MM.1S (cell line): ENCODE results near the gene MYBL2.

Experiments
- DNase-seq: peaks from one replicate; pipeline ENCODE4 v3.0.0-alpha.2; 2015
- H2AFZ ChIP-seq: fragments of 300-600 bp; sonication (generic); 2 replicates; pipeline ENCODE4 v1.6.0; 2016; ENCODE audit warnings: antibody characterized with exemption, low read length
- H3F3A ChIP-seq: fragments of 300-600 bp; sonication (generic); 2 replicates; pipeline ENCODE4 v1.6.1; 2016; ENCODE audit warnings: mild to moderate bottlenecking, antibody characterized with exemption, low read length, moderate library complexity, mixed read lengths; ENCODE audit not compliant: insufficient read depth
- H3K27ac ChIP-seq: fragments of 300-600 bp; sonication (generic); 2 replicates; pipeline ENCODE4 v1.5.1; 2016; ENCODE audit warnings: mild to moderate bottlenecking, low read length
- H3K27me3 ChIP-seq: fragments of 300-600 bp; sonication (generic); replicated peaks from 2 replicates; pipeline ENCODE4 v1.6.0; 2016; ENCODE audit warnings: low read length; ENCODE audit not compliant: insufficient read depth
- H3K36me3 ChIP-seq: fragments of 300-600 bp; sonication (generic); replicated peaks from 2 replicates; pipeline ENCODE4 v1.6.1; 2016; ENCODE audit warnings: mild to moderate bottlenecking, low read length, mixed read lengths; ENCODE audit not compliant: insufficient read depth
- H3K4me1 ChIP-seq: fragments of 300-600 bp; sonication (generic); 2 replicates; pipeline ENCODE4 v1.6.1; 2016; ENCODE audit warnings: low read length, mixed read lengths
- H3K4me2 ChIP-seq: fragments of 300-600 bp; sonication (generic); 2 replicates; pipeline ENCODE4 v1.6.0; 2016; ENCODE audit warnings: low read depth, low read length
- H3K4me3 ChIP-seq: fragments of 300-600 bp; sonication (generic); 2 replicates; pipeline ENCODE4 v1.5.1; 2016; ENCODE audit warnings: low read length, mixed read lengths
- H3K79me2 ChIP-seq: fragments of 300-600 bp; sonication (generic); 2 replicates; pipeline ENCODE4 v1.6.1; 2016; ENCODE audit warnings: mixed run types, low read length, mixed read lengths
- H3K9ac ChIP-seq: fragments of 300-600 bp; sonication (generic); 2 replicates; pipeline ENCODE4 v1.6.1; 2016; ENCODE audit warnings: low read length, mixed read lengths
- H3K9me2 ChIP-seq: fragments of 300-600 bp; sonication (generic); replicated peaks from 2 replicates; pipeline ENCODE4 v1.6.1; 2016; ENCODE audit warnings: mild to moderate bottlenecking, low read length, mixed read lengths; ENCODE audit not compliant: insufficient read depth
- H3K9me3 ChIP-seq: fragments of 300-600 bp; sonication (generic); replicated peaks from 2 replicates; pipeline ENCODE4 v1.6.1; 2016; ENCODE audit warnings: mild to moderate bottlenecking, low read length, mixed read lengths; ENCODE audit not compliant: insufficient read depth
- H4K20me1 ChIP-seq: fragments of 300-600 bp; sonication (generic); 2 replicates; pipeline ENCODE4 v1.6.1; 2016; ENCODE audit warnings: mild to moderate bottlenecking, low read length, moderate library complexity, mixed read lengths; ENCODE audit not compliant: insufficient read depth
- CTCF ChIP-seq: fragments of 300-600 bp; sonication (generic); IDR thresholded peaks from 2 replicates; pipeline ENCODE4 v1.5.1; 2016; ENCODE audit warnings: antibody characterized with exemption, low read length, mixed read lengths
- EZH2 ChIP-seq: fragments of 300-600 bp; sonication (generic); optimal IDR thresholded peaks from 2 replicates; pipeline ENCODE3; 2017; ENCODE audit warnings: low read depth, mild to moderate bottlenecking, antibody characterized with exemption, low read length, mixed read lengths
- EZH2phosphoT487 ChIP-seq: fragments of 300-600 bp; sonication (generic); IDR thresholded peaks from 2 replicates; pipeline ENCODE4 v1.6.1; 2018; ENCODE audit warnings: antibody characterized with exemption, low read length

MYBL2 gene

GRCh38 chr20:43662943-43663655 is 3.8 kb upstream of the MYBL2 start:
- Histone ChIP-seq H4K20me1 (no peaks in the 10 kb centered on the region), H3K36me3 (no peaks in the 10 kb centered on the region), H3K27ac (no peak overlapping the region), H2AFZ (no peak overlapping the region), H3K4me2 (no peak overlapping the region), H3K27me3 (no peaks in the 10 kb centered on the region), H3K9me2 (no peaks in the 10 kb centered on the region), H3K4me3 (no peak overlapping the region), H3K9me3 (no peaks in the 10 kb centered on the region), H3K4me1 (peaks cover 11% of the 10 kb centered on the region; the same call in 1 of the 2 replicates), H3F3A (peaks cover 7% of the 10 kb centered on the region; the same call in 1 of the 2 replicates), H3K79me2 (peaks cover 10% of the 10 kb centered on the region), H3K9ac (no peak overlapping the region)
- TF ChIP-seq CTCF (no peak), EZH2phosphoT487 (no peak), EZH2 (no peak)
- DNase-seq: no peak

- H3F3A ChIP-seq: no peaks in the 10 kb centered on the region
- no peaks in the 10 kb centered on the region for H4K20me1 ChIP-seq
- no peak overlapping the region for H3K4me2 ChIP-seq
- no peaks in the 10 kb centered on the region for H3K36me3 ChIP-seq
- H3K27me3 ChIP-seq: no peaks in the 10 kb centered on the region
- no peak for DNase-seq
- no peaks in the 10 kb centered on the region for H3K9me2 ChIP-seq
- H3K79me2 ChIP-seq: peaks cover 35% of the 10 kb centered on the region
- TF ChIP-seq EZH2 (no peak), CTCF (no peak), EZH2phosphoT487 (no peak)
- H3K9me3 ChIP-seq: no peaks in the 10 kb centered on the region
- no peak overlapping the region for H3K27ac ChIP-seq
- no peak overlapping the region for H2AFZ ChIP-seq
- H3K4me1 ChIP-seq: peaks cover 2% of the 10 kb centered on the region; the same call in 1 of the 2 replicates
- H3K9ac ChIP-seq: no peak overlapping the region
- H3K4me3 ChIP-seq: no peak overlapping the region
Measured at GRCh38 chr20:43665466-43666176, 1.3 kb upstream of the MYBL2 start.

GRCh38 chr20:43667341-43668132 is 623 bp downstream of the MYBL2 start:
- H3K79me2 ChIP-seq: peaks cover 51% of the 10 kb centered on the region
- H3K27ac ChIP-seq: peak overlapping the region; percentile 5; the same call in 1 of the 2 replicates
- no peaks in the 10 kb centered on the region for H3K36me3 ChIP-seq
- 0 out of 2 replicates have a peak overlapping the region, but pooled peaks have one; percentile 1 for H2AFZ ChIP-seq
- no peaks in the 10 kb centered on the region for H3K9me3 ChIP-seq
- no peaks in the 10 kb centered on the region for H3F3A ChIP-seq
- peak overlapping the region; percentile 91 for H3K9ac ChIP-seq
- H3K4me2 ChIP-seq: peak overlapping the region; percentile 97
- peaks cover 2% of the 10 kb centered on the region; the same call in 1 of the 2 replicates for H3K4me1 ChIP-seq
- no peaks in the 10 kb centered on the region for H4K20me1 ChIP-seq
- H3K9me2 ChIP-seq: no peaks in the 10 kb centered on the region
- H3K4me3 ChIP-seq: peak overlapping the region; percentile 85
- no peaks in the 10 kb centered on the region for H3K27me3 ChIP-seq
- DNase-seq: peak; percentile 18
- TF ChIP-seq EZH2: no peak
- TF ChIP-seq CTCF: no peak
- TF ChIP-seq EZH2phosphoT487: no peak
